ENCODE data around the gene NT5E.
"Not testable (repeated sequence)": the region's sequence is repeated elsewhere in the genome, so short reads cannot be mapped to it uniquely, and the experiment has no call there.

NT5E gene

GRCh38 chr6:85498596-85499258, 48.8 kb downstream of the NT5E start:
- Histone ChIP-seq H3K27me3 (replicated peaks) (no peaks in the 10 kb centered on the region), H3K4me3 (ENCODE audit: low read depth, low read length) (no peak overlapping the region), H3K27ac (no peak overlapping the region), H3K36me3 (replicated peaks) (peaks cover 9% of the 10 kb centered on the region)
- in situ Hi-C loops (cut with HindIII; ENCODE audit: low pct_ligation_motif_present, low sequenced_read_pairs): no loop called here
- no peak for DNase-seq
- TF ChIP-seq CTCF (IDR thresholded peaks at IDR 0.05; ENCODE audit: low read depth, low read length, missing control alignments): no peak

- no peak overlapping the region for H3K4me3 ChIP-seq (ENCODE audit: low read depth, low read length)
- in situ Hi-C loops (cut with HindIII; ENCODE audit: low pct_ligation_motif_present, low sequenced_read_pairs): no loop called here
- H3K36me3 ChIP-seq (replicated peaks): peaks cover 16% of the 10 kb centered on the region
- no peak for DNase-seq
- TF ChIP-seq CTCF (IDR thresholded peaks at IDR 0.05; ENCODE audit: low read depth, low read length, missing control alignments): no peak
- H3K27ac ChIP-seq: no peak overlapping the region
- H3K27me3 ChIP-seq (replicated peaks): no peaks in the 10 kb centered on the region
These were observed 56.7 kb downstream of the NT5E start for GRCh38 chr6:85506441-85507093.

- Histone ChIP-seq H3K27ac (no peak overlapping the region), H3K36me3 (replicated peaks) (peaks cover 32% of the 10 kb centered on the region), H3K27me3 (replicated peaks) (no peaks in the 10 kb centered on the region), H3K4me3 (ENCODE audit: low read depth, low read length) (no peak overlapping the region)
- TF ChIP-seq CTCF (IDR thresholded peaks at IDR 0.05; ENCODE audit: low read depth, low read length, missing control alignments): no peak
- in situ Hi-C loops (cut with HindIII; ENCODE audit: low pct_ligation_motif_present, low sequenced_read_pairs): no loop called here
- no peak for DNase-seq
These were observed 66.3 kb downstream of the NT5E start for GRCh38 chr6:85516168-85516567.

GRCh38 chr6:85524281-85524680, 74.4 kb downstream of the NT5E start:
- in situ Hi-C loops (cut with HindIII; ENCODE audit: low pct_ligation_motif_present, low sequenced_read_pairs); H3K27ac ChIP-seq; H3K27me3 ChIP-seq (replicated peaks); H3K4me3 ChIP-seq (ENCODE audit: low read depth, low read length); DNase-seq: not testable (repeated sequence)
- peaks cover 19% of the 10 kb centered on the region for H3K36me3 ChIP-seq (replicated peaks)

GRCh38 chr6:85537055-85537494, 87.2 kb downstream of the NT5E start:
- no peak for TF ChIP-seq CTCF (IDR thresholded peaks at IDR 0.05; ENCODE audit: low read depth, low read length, missing control alignments)
- H3K36me3 ChIP-seq (replicated peaks): peaks cover 15% of the 10 kb centered on the region
- no peaks in the 10 kb centered on the region for H3K27me3 ChIP-seq (replicated peaks)
- no peak for DNase-seq
- H3K4me3 ChIP-seq (ENCODE audit: low read depth, low read length): no peak overlapping the region
- no peak overlapping the region for H3K27ac ChIP-seq
- in situ Hi-C loops (cut with HindIII; ENCODE audit: low pct_ligation_motif_present, low sequenced_read_pairs): no loop called here

- in situ Hi-C loops (cut with HindIII; ENCODE audit: low pct_ligation_motif_present, low sequenced_read_pairs): no loop called here
- Histone ChIP-seq H3K4me3 (ENCODE audit: low read depth, low read length) (no peak overlapping the region), H3K36me3 (replicated peaks) (peaks cover 16% of the 10 kb centered on the region), H3K27me3 (replicated peaks) (no peaks in the 10 kb centered on the region), H3K27ac (no peak overlapping the region)
- no peak for DNase-seq
- no peak for TF ChIP-seq CTCF (IDR thresholded peaks at IDR 0.05; ENCODE audit: low read depth, low read length, missing control alignments)
These were observed 94.9 kb downstream of the NT5E start for GRCh38 chr6:85544776-85545175.
